ENCODE results near the gene AKR1B15.
"Not testable (repeated sequence)": the region's sequence is repeated elsewhere in the genome, so short reads cannot be mapped to it uniquely, and the experiment has no call there.

Gene AKR1B15

DNA sequence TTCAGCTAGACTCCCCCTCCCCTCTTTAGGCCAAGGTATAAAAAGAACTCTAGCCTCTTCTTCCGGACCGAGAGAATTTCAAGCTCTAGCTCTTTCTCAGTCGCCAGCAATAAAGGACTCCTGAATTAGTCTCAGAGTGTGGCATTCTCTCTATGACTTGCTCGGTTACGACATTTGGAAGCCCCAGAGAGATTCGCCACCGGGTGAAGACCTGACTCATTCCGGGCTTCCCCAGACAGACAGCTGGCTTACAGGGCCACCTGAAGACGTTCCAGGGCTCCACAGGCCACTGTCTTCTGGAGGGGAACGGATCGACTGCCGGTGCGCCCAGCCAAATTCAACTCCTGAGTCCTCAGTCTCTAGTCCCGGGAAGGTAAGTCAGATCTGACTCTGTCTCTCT, at the start of gene AKR1B15:
Gene AKR1B15 (plus strand): TSS at position 234 of the 400 bp plus-strand sequence. CDS start 15,510 bp downstream, outside the sequence.
- no peak for DNase-seq (ENCODE audit: low spot score)

DNA sequence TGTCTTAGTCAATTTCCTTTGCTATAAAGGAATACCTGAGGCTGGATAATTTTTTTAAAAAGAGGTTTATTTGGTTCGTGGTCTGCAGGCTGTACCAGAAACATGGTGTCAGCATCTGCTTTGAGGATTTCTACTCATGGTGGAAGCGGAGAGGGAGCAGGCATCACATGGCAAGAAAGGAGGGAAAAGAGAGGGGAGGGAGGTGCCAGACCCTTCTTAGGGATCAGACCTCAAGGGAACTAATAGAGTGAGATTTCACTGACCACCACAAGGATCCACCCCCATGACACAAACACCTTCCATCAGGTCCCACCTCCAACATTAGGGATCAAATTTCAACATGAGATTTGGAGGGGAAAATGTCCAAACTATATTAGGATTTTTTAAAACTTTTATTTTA, 48.5 kb upstream of the AKR1B15 start:
- no peak for DNase-seq (ENCODE audit: low spot score)

DNA sequence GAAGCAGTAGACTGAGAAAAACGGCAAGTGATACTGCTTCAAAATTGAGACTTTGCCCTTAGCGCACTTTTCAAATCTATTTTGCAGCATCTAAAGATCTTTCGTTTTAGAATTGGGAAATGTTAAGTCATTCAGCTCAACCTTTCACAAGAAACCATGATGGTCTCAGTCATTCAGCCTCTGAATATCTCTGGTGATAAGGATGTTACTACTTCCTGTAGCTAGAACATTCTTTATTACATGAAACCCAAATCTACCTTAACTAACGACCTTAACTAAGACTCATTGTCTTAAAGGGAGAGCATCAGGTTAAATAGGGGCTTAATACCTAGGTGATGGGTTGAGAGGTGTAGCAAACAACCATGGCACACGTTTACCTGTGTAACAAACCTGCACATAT, 47.9 kb upstream of the AKR1B15 start:
- no peak for DNase-seq (ENCODE audit: low spot score)

GRCh38 chr7:134502463-134503371, 46.2 kb upstream of the AKR1B15 start:
- DNase-seq (ENCODE audit: low spot score) = no peak

GRCh38 chr7:134504660-134505164, 44.2 kb upstream of the AKR1B15 start:
- no peak for DNase-seq (ENCODE audit: low spot score)

DNA sequence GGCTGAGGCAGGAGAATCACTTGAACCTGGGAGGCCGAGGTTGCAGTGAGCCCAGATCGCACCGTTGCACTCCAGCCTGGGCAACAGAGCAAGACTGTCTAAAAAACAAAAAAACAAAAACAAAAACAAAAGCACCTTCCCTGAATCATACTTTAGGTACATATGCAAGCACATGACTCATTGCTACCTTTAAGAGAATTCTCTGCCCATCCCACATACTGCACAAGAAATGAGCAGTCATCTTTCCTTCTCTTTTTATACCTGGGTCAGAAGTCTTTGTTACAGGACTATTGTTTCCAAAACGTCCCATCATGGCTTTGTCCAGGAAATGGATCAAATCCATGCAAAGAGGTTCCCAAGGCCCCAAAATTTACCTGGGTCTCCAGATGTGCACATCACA, 43.1 kb upstream of the AKR1B15 start:
- no peak for DNase-seq (ENCODE audit: low spot score)

DNA sequence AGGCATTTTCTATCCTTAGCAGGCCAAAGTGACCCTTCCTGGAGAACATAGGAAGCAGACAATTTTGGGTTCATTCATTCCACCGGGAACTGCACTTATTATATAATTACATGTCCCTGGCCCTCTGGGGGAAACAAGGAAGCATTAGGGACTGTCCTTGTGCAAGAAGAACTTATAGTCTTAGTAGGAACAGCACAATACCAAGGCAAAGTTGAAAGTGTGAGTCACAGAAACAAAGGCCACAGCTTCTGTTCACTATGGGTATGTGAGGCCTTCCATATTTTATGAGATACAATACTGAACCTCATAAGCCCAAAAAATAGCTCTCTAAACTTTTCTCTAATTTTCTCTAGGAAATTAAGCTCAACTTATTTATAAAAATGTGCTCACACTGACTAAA, 39.9 kb upstream of the AKR1B15 start:
- DNase-seq (ENCODE audit: low spot score) = no peak

DNA sequence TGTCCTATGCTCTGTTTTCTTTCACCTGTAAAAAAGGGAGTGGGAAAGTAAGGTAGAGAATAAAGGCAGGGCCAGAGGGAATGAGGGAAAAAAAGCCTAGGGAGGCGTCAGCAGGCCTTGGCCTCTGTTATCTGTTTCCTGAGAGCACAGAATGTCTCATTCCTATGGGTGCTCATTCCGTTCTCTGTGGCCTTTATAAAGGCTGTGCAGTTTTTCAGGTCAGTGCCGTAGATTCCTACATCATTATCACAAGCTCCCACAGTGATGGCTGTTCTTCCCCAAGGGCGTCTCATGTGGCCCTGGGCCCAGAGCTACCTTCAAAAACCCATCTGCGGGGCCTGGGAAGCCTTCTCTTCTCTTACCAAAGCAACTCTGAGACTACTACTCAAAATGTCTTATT, 38.3 kb upstream of the AKR1B15 start:
- no peak for DNase-seq (ENCODE audit: low spot score)

- no peak for DNase-seq (ENCODE audit: low spot score)
Measured at GRCh38 chr7:134512271-134512670, 36.6 kb upstream of the AKR1B15 start.

- peak; percentile 56 for DNase-seq (ENCODE audit: low spot score)
Measured at GRCh38 chr7:134513169-134513752, 35.6 kb upstream of the AKR1B15 start.

DNA sequence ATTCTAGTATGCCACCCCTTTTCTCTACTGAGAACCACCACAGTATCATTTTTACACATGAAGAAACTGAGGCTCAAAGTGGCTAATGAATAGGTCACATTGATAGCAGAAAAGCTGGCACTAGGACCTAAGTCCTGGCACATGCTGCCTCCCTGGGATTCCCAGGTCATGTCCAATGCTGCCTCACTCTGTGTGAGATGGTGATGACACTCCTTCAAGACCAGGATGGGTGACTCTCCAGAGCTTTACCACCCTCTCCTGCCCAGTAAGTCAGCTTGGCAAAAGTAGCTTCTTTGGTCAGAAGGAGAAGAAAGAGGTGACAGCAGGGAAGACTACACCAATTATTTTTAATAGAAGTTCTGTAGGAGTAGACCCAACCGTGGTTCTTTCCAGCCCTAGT, 34.8 kb upstream of the AKR1B15 start:
- no peak for DNase-seq (ENCODE audit: low spot score)

GRCh38 chr7:134514663-134515062, 34.2 kb upstream of the AKR1B15 start:
- no peak for DNase-seq (ENCODE audit: low spot score)

DNA sequence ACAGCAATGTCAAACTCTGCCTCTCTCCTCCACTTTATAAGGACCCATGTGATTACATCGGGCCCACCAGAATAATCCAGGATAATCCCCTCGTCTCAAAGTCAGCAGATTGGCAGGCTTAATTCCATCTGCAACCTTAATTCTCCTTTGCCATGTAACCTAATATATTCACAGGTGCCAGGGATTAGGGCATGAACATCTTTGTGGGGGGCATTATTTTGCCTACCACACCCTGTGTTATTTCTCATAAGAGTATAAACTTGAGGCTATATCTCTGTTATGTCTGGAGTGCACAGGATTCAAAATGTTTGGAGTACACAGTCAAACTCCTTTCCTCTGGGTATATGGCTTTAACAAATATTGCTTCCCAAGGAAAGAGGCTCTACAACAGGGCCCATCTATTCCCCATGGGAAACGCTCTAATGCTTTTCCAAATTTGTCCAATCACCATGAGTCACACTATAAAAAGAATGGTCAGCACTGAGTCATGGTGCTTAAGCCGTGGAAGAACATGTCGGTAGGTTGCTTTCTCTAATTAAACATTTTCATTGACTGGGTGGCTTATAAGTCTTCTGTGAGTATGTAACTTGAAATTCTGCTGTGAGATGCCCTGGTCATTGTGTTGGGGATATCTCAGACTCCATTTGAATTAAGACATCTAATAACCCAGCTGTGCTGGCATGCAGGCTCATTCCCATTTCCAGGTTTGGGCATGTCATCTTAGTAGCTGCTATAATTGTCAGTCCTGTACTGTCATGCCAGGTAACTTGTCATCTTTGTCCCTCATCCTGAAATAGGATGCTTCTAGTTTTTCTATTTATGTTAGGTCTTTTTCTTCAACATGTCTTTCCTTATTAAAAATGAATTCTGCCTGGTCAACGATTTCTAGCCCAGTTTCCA, 33.1 kb upstream of the AKR1B15 start:
- no peak for DNase-seq (ENCODE audit: low spot score)

DNA sequence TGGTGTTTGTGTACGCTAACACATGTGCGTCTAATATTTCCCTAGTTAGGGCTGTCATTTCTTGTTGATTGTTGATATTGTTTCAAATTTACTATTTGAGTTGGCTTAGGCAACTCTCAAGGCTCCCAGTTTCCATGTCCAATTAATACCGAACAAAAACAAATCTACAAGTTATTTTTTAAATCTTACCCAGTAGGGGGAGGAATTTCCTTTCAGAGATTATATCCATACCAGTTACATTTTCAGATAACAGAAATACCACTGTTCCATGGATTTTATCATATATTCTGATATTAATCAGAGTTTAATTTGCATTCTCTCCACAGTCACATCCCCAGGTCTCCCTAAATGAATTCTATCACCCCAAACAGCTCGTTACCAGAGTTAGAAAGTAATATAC, 28.8 kb upstream of the AKR1B15 start:
- no peak for DNase-seq (ENCODE audit: low spot score)

DNA sequence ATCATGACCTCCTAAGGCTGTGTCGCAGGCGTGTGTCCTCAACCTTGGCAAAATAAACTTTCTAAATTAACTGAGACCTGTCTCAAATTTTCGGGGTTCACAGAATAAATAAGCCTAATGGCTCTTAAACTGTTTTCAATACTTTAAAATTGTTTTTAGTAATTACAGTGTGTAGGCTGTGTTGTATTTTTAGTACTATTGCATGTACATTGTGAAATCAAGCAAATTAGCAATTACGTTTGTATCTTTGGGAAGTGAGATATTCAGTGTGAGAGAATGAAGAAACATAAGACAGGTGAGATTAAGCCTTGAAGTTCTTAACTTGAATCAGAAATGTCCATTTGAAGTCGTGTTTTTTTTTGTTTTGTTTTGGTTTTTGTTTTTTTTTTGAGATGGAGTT, 26.3 kb upstream of the AKR1B15 start:
- no peak for DNase-seq (ENCODE audit: low spot score)

- DNase-seq (ENCODE audit: low spot score) = not testable (repeated sequence)
Measured at GRCh38 chr7:134525449-134525848, 23.5 kb upstream of the AKR1B15 start.

DNA sequence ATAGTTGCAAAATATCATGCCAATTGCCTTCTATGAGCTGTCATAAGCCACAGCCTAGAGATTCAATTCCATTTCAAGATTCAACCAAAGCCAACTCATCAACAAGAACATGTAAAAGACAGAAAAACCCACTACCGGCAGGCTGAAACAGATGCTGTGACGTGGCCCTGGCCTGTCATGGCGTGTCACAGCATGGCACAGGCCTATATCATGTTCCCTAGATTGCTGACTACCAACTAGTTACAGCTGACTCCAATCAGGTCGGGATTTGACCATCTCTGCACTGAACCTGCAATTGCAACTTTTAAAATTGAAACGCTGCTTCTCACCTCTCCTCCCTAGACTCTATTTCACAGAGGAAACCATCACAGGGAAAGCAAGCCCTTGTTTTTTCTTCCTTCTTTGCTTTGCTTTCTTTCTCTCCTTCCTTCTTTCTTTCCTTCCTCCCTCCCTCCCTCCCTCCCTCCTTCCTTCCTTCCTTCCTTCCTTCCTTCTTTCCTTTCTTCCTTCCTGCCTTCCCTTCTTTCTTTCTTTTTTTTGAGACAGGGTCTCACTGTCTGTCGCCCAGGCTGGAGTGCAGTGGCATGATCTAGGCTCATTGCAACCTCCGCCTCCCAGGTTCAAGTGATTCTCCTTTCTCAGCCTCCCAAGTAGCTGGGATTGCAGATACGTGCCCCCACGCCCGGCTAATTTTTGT, 22.2 kb upstream of the AKR1B15 start:
- not testable (repeated sequence) for DNase-seq (ENCODE audit: low spot score)

- DNase-seq (ENCODE audit: low spot score) = no peak
Measured at GRCh38 chr7:134527979-134528371, 20.9 kb upstream of the AKR1B15 start.

GRCh38 chr7:134528749-134529148, 20.2 kb upstream of the AKR1B15 start:
- DNase-seq (ENCODE audit: low spot score) = no peak

GRCh38 chr7:134530460-134530859, 18.4 kb upstream of the AKR1B15 start:
- no peak for DNase-seq (ENCODE audit: low spot score)

GRCh38 chr7:134532180-134532953, 16.5 kb upstream of the AKR1B15 start:
- no peak for DNase-seq (ENCODE audit: low spot score)

Data from ecto neural progenitor cell (in vitro differentiated cells).